NCI-H1105 treated with DMSO at 0.1 percent for 48 hours (cell line): Measurements from ENCODE around the gene SMURF1.

Source experiments
- DNase-seq: peaks from one replicate; lab custom pipeline; 2025; lab: John Stamatoyannopoulos, UW

Gene SMURF1

GRCh38 chr7:99028261-99028973 is 115.5 kb downstream of the SMURF1 start:
- no peak for DNase-seq

DNA sequence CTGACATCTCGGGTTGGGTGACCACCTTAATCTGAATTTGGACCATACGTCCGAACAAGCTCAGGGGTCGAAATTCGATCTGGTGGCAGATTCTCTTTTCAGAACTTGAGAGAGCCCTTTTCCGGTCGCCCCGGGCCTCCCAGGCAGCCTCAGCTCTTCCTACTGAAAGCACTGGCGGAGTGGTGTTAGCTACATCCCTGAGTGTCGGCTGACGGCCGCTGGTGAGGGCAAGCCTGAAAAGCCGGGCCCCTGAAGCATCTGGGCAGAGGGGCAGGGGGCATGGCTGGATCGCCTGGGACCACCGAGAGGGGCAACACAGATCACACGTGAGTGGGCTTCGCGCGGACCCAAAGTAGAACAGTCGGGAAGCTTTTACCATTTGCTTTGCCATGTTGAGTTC is 116.1 kb downstream of the SMURF1 start:
- DNase-seq = no peak

GRCh38 chr7:99027241-99027640 is 116.7 kb downstream of the SMURF1 start:
- no peak for DNase-seq

DNA sequence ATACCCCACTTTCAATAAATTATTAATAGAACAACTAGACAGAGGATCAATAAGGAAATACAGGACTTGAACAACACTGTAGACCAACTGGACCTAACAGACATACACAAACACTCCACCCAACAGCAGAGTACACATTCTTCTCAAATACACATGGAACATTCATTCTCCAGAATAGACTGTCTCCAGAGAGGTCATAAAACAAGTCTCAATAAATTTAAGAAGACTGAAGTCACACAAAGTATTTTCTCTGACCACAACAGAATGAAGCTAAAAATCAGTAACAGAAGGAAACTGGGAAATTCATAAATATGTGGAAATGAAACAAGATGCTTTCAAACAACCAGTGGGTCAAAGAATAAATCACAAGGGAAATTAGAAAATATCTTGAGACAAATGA is 119.8 kb downstream of the SMURF1 start:
- no peak for DNase-seq

- DNase-seq = no peak
These were observed 121.9 kb downstream of the SMURF1 start for GRCh38 chr7:99021941-99022560.

- no peak for DNase-seq
These were observed 123.5 kb downstream of the SMURF1 start for GRCh38 chr7:99020413-99020715.

DNA sequence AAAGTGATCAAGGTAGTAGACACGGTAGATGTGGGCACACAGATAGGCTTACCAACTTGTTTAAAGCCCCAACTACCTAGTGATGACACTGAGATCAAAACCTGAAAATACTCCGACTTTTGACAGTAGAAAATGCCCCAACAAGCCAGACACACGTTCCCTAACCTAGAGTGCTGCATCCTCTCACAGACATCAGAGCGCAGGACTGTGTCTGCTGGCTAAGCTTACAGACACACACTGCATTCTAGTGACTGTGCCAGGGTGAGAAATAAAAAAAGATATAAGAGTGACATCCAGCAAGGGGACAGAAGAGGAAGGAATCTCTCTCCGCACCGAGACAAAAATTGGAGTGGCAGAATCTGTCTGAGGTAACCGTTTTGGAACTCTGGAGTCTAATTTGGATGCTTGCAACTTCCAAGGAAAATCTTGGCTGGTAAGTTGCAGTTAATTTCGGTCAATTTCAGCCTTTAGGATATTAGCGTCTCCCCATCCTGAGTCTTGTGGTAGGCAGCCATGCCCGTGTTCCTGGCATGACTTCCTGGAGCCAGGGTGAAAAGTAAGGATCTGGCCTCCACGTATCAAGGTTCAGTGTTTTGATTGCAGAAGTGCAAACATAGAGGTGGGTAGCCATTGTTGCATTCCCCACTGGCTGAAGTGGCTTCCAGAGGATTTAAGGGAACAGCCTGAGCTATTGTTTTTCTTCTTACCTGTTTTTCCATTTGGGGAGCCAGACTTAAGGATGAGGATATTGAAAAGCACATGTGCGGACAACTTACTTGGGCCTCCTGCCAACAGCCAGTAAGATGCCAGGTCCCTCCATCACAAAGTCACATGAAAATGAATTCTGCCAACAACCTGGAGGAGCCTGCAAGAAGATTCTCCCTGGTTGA is 124.1 kb downstream of the SMURF1 start:
- no peak for DNase-seq

DNA sequence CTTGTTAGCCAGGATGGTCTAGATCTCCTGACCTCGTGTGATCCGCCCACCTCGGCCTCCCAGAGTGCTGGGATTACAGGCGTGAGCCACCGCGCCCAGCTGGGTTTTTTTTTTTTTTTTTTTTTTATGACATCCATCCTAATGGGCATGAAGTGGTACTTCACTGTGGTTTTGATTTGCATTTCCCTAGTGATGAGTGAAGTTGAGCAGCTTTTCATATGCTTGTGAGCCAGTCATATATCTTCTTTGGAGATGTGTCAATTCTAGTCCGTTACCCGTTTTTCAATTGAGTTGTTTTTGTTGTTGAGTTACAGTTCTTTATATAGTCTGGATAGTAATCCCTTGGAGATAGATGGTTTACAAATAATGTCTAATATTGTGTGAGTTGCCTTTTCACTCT is 127.7 kb downstream of the SMURF1 start:
- no peak for DNase-seq

- DNase-seq = no peak
These were observed 129.6 kb downstream of the SMURF1 start for GRCh38 chr7:99014113-99014985.

GRCh38 chr7:99013266-99014112 is 130.4 kb downstream of the SMURF1 start:
- no peak for DNase-seq

DNA sequence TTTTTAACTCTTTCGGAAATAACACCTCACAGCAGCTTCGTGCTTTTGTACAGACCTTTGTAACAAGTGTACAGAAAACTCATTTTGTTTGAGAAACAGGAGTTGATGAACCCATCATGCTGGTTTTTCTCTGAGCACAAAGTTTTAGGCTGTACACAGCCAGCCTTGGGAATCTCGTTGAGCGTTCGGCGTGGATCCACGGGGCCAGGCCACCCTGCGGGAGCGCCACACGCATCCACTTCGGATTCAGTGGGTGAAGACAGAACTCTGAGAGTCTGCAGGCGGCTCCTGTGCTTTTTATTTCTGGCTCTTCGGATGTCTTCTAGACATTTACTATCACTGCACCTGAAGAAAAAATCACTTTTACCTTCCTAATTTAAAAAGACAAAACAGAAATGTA is 131.2 kb downstream of the SMURF1 start:
- no peak for DNase-seq

GRCh38 chr7:99011706-99012404 is 132.1 kb downstream of the SMURF1 start:
- no peak for DNase-seq

DNA sequence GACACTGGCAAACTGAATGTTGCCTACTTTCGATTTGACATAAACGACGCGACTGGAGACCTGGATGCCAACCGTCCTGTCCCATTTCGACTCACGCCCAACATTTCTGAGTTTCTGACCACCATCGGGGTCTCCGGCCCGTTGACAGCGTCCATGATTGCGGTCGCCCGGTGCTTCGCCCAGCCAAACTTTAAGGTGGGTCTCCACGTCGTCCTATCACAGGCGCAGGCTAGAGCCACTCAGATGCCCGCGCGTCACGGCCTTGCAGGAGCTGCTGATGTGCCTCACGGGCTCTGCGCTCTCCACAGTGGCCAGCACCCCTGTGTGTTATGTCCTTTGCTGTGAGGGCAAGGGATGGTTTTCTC is 132.6 kb downstream of the SMURF1 start:
- DNase-seq = no peak

GRCh38 chr7:99010281-99010680 is 133.6 kb downstream of the SMURF1 start:
- DNase-seq = no peak

- DNase-seq = no peak
These were observed 134.9 kb downstream of the SMURF1 start for GRCh38 chr7:99008921-99009530.

- DNase-seq = no peak
These were observed 135.7 kb downstream of the SMURF1 start for GRCh38 chr7:99008181-99008631.

- no peak for DNase-seq
These were observed 137.0 kb downstream of the SMURF1 start for GRCh38 chr7:99006739-99007424.

DNA sequence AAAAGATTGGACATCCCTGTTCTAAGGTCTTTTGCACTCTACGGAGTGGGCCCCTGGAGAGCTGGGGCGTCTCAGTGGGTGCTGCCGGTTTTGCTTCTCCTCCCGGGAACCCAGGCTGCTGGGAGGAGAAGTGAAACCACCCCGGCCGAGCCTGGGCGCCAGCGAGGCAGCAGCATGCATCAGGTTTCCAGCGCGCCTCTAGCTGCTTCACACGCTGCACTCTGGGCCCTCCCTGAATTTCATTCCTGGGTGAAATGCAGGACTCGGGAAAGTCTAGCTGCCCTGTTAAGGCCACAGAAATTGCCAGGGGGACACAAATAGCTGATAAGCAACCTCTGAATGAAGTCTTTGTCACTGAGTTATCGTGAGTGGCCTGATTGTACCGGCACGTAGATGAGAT is 138.1 kb downstream of the SMURF1 start:
- DNase-seq = no peak

DNA sequence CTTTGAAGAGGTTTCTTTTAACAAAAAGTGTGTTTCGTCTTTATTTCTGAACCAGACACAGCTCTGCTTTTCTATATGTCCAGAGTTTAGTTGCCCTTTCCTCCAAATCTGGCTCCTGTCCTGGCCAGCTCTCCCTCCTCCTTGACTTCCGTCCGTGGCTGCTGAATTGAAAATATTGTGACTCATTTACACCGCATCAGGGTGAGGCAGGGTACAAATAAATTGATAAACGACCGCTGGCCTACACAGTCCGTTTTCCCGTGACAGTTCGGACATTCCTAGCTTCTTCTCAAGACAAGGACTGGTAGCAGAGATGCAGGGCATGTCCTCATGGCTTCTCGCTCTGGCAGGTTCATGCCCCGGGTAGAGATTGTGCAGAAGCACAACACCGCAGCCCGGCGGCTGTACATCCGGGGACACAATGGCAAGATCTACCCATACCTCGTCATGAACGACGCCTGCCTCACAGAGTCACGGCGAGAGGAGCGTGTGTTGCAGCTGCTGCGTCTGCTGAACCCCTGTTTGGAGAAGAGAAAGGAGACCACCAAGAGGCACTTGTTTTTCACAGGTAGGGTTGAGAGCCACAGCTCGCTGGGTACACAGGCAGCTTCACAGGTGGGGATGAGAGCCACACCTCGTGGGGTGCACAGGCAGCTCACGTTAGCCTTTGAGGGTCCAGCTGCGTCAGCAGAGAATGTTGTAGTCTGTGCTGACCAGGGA is 139.0 kb downstream of the SMURF1 start:
- no peak for DNase-seq
